Loucy (cell line): Measurements from ENCODE around the gene FBXL2.

ENCODE experiments used
- H2AFZ ChIP-seq: fragments of 200-600 bp; sonication (generic); 2 replicates; pipeline ENCODE4 v1.6.0; 2016; ENCODE audit warnings: antibody characterized with exemption, mild to moderate bottlenecking, low read length, moderate library complexity
- H3F3A ChIP-seq: fragments of 200-600 bp; 2 replicates; pipeline ENCODE4 v1.6.0; 2016; ENCODE audit warnings: antibody characterized with exemption, low read depth, mild to moderate bottlenecking
- H3K27me3 ChIP-seq: fragments of 200-600 bp; sonication (generic); 2 replicates; pipeline ENCODE4 v1.6.1; 2014; ENCODE audit warnings: low read length, mild to moderate bottlenecking; ENCODE audit not compliant: insufficient read depth, poor library complexity, severe bottlenecking
- H3K36me3 ChIP-seq: fragments of 200-600 bp; sonication (generic); 2 replicates; pipeline ENCODE4 v1.6.1; 2016; ENCODE audit warnings: low read length; ENCODE audit not compliant: insufficient read depth
- H3K4me1 ChIP-seq: fragments of 200-600 bp; sonication (generic); 2 replicates; pipeline ENCODE4 v1.5.1; 2014; ENCODE audit warnings: low read length, mild to moderate bottlenecking; ENCODE audit not compliant: insufficient read depth, poor library complexity, severe bottlenecking
- H3K4me2 ChIP-seq: fragments of 200-600 bp; sonication (generic); 2 replicates; pipeline ENCODE4 v1.6.0; 2014; ENCODE audit warnings: antibody characterized with exemption, low read length, low read depth, mild to moderate bottlenecking; ENCODE audit not compliant: poor library complexity, severe bottlenecking
- H3K4me3 ChIP-seq: fragments of 200-600 bp; sonication (generic); 2 replicates; pipeline ENCODE4 v1.5.1; 2014; ENCODE audit warnings: low read length, mild to moderate bottlenecking, mixed read lengths; ENCODE audit not compliant: poor library complexity, severe bottlenecking
- H3K79me2 ChIP-seq: fragments of 200-600 bp; sonication (generic); 2 replicates; pipeline ENCODE4 v1.6.1; 2014; ENCODE audit warnings: low read length; ENCODE audit not compliant: insufficient read depth
- H3K9ac ChIP-seq: fragments of 200-600 bp; sonication (generic); 2 replicates; pipeline ENCODE4 v1.6.0; 2014; ENCODE audit warnings: mild to moderate bottlenecking, low read depth, low read length, moderate library complexity; ENCODE audit not compliant: poor library complexity, severe bottlenecking
- H3K9me2 ChIP-seq: fragments of 200-600 bp; sonication (generic); replicated peaks from 2 replicates; pipeline ENCODE4 v1.6.1; 2016; ENCODE audit warnings: low read depth, low read length, mixed read lengths
- H3K9me3 ChIP-seq: fragments of 200-600 bp; sonication (generic); 2 replicates; pipeline ENCODE4 v1.6.1; 2014; ENCODE audit warnings: mild to moderate bottlenecking, antibody characterized with exemption, low read length, low read depth; ENCODE audit not compliant: insufficient read depth
- H4K20me1 ChIP-seq: fragments of 200-600 bp; sonication (generic); 2 replicates; pipeline ENCODE4 v1.6.0; 2014; ENCODE audit warnings: antibody characterized with exemption, low read length, mild to moderate bottlenecking; ENCODE audit not compliant: insufficient read depth, poor library complexity, severe bottlenecking
- CTCF ChIP-seq: fragments of 200-600 bp; sonication (generic); conservative IDR thresholded peaks from 2 replicates; pipeline ENCODE4 v1.5.1; 2014; ENCODE audit warnings: mild to moderate bottlenecking, antibody characterized with exemption, low read length
- EZH2phosphoT487 ChIP-seq: fragments of 200-600 bp; IDR thresholded peaks from 2 replicates; pipeline ENCODE4 v1.6.1; 2018; ENCODE audit warnings: antibody characterized with exemption, mild to moderate bottlenecking, moderate library complexity, borderline replicate concordance

The FBXL2 gene

GRCh38 chr3:33392144-33392543 lies 114.9 kb downstream of the FBXL2 start:
- Histone ChIP-seq H3K4me2 (no peak overlapping the region), H3K4me3 (no peak overlapping the region), H3K36me3 (peaks cover 84% of the 10 kb centered on the region), H4K20me1 (no peaks in the 10 kb centered on the region), H3K4me1 (no peaks in the 10 kb centered on the region), H3K27me3 (no peaks in the 10 kb centered on the region), H3K79me2 (no peaks in the 10 kb centered on the region), H3F3A (no peaks in the 10 kb centered on the region), H3K9ac (no peak overlapping the region), H3K9me2 (no peaks in the 10 kb centered on the region), H2AFZ (no peak overlapping the region), H3K9me3 (no peaks in the 10 kb centered on the region)
- TF ChIP-seq CTCF = no peak
- TF ChIP-seq EZH2phosphoT487 = no peak

- H3K9ac ChIP-seq = no peak overlapping the region
- no peaks in the 10 kb centered on the region for H3K27me3 ChIP-seq
- no peak overlapping the region for H3K4me3 ChIP-seq
- no peaks in the 10 kb centered on the region for H3K79me2 ChIP-seq
- H3K4me2 ChIP-seq = no peak overlapping the region
- no peak overlapping the region for H2AFZ ChIP-seq
- H3K36me3 ChIP-seq = peaks cover 90% of the 10 kb centered on the region
- no peaks in the 10 kb centered on the region for H4K20me1 ChIP-seq
- no peaks in the 10 kb centered on the region for H3K9me3 ChIP-seq
- no peaks in the 10 kb centered on the region for H3K4me1 ChIP-seq
- no peaks in the 10 kb centered on the region for H3K9me2 ChIP-seq
- H3F3A ChIP-seq = no peaks in the 10 kb centered on the region
- TF ChIP-seq EZH2phosphoT487 = no peak
- no peak for TF ChIP-seq CTCF
Observed at GRCh38 chr3:33392703-33393125, 115.5 kb downstream of the FBXL2 start.

- H3K4me1 ChIP-seq = no peaks in the 10 kb centered on the region
- no peaks in the 10 kb centered on the region for H4K20me1 ChIP-seq
- TF ChIP-seq EZH2phosphoT487 (no peak), CTCF (no peak)
- no peaks in the 10 kb centered on the region for H3K79me2 ChIP-seq
- no peaks in the 10 kb centered on the region for H3K9me3 ChIP-seq
- H2AFZ ChIP-seq = no peak overlapping the region
- H3F3A ChIP-seq = no peaks in the 10 kb centered on the region
- H3K27me3 ChIP-seq = no peaks in the 10 kb centered on the region
- H3K9me2 ChIP-seq = no peaks in the 10 kb centered on the region
- H3K4me2 ChIP-seq = no peak overlapping the region
- H3K9ac ChIP-seq = no peak overlapping the region
- no peak overlapping the region for H3K4me3 ChIP-seq
- H3K36me3 ChIP-seq = peaks cover 92% of the 10 kb centered on the region
Observed at GRCh38 chr3:33394403-33395054, 117.3 kb downstream of the FBXL2 start.
